ENCODE data around the gene TMEM63C.

GRCh38 chr14:77275041-77275580 lies 93.5 kb downstream of the TMEM63C start:
- no peak for TF ChIP-seq CTCF (IDR thresholded peaks at IDR 0.05)
- TF ChIP-seq EZH2 (IDR thresholded peaks at IDR 0.05; ENCODE audit: borderline replicate concordance, insufficient read depth, low read depth, low read length, poor library complexity, severe bottlenecking), result no peak
